ENCODE data around the gene SUPT3H.
"Not testable (repeated sequence)": the region's sequence is repeated elsewhere in the genome, so short reads cannot be mapped to it uniquely, and the experiment has no call there.

Gene SUPT3H

DNA sequence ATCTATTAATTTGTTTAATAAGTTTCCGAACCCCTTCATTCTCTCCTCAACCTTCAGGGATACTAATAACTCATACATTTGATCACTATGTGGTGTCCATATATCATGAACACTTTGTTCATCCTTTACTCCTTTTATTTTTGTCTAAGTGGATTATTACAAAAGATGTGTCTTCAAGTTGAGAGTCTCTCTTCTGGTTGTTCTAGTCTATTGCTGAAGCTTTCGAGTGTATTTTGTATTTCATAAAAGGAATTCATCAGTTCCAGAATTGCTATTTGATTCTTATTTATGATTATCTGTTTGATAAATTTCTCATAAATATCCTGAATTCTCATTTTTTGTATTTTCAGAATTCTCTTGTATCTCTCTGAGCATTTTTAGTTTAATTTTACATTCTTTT is 146.1 kb downstream of the SUPT3H start:
- no peak for DNase-seq

DNA sequence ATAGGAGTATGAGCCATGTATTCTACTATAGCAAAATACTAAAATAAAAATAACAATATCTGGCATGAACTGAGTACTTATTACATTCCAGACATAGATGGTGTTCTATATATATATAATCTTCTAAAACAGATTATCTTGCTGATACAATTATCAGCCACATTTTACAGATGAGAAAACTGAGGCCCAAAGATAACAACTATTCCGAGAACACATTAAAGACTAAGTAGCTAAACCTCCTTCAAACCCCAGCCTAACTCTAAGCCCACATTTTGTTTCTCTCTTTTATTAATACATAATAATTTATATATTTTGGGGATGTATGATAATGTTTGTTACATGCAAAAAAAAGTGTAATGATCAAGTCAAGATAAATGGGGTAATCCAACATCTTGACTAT is 148.3 kb downstream of the SUPT3H start:
- DNase-seq = no peak

DNA sequence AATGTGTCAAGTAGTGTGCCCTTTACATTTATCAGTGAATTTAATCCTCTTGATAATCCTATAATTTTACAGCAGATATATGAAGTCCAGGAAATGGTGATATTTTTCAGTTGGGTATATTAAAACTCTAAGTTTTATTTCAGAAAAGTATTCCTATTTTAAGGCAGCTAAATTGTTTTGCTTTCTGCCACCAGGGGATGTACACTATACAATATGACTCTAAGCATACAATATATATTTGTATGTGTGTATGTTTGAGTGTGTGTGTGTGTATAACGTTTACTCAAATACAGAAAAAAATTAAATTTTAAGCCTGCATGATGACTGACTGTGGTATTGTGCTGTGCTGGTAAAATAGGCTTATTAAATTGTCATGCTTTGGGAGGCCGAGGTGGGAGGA is 151.7 kb downstream of the SUPT3H start:
- no peak for DNase-seq

DNA sequence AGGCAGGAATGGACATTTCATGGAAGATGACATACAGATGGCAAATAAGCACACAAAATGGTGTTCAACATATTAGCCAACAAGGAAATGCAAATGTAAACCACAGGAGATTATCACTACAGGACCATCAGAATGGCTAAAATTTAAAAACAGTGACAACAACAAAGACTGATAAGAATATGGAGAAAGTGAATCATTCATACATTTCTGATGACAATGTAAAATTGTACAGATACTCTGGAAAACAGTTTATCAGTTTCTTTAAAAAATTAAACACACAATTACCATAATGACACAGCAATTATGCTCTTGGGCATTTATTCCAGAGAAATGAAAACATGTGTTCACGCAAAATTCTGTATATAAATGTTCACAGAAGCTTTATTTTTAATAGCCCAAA is 155.4 kb downstream of the SUPT3H start:
- no peak for DNase-seq

DNA sequence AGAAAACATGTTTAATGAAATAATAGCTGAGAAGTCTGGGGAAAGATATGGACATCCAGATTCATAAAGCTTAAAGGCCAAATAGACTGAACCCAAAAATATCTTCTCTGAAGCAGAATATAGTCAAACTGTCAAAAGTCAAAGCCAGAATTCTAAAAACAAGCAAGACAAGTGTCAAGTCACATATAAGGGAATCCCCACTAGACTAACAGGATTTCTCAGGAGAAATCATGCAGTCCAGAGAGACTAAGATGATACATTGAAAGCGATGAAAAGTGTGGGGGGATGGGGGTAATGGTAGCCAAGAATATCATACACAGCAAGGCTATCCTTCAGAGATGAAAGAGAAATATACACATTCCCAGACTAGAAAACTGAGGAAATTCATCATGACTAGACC is 162.0 kb downstream of the SUPT3H start:
- no peak for DNase-seq

DNA sequence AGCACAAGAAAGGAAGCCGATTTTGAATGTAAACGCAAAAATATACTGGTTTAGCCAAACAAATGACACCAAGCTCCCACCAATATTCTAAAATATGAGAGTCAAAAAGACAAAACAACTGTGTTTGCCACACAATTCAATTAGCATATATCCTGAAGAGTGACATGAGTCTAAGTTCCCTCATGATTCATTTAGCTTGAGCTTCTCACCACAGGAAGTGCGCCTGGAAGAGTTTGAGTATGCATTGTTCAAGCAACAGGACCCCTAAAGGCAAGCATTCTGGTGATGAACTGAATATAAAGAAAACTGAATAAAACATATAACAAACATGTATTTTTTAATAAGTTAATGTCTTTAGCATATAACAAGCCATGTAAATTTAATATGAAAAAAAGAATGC is 164.8 kb downstream of the SUPT3H start:
- no peak for DNase-seq

DNA sequence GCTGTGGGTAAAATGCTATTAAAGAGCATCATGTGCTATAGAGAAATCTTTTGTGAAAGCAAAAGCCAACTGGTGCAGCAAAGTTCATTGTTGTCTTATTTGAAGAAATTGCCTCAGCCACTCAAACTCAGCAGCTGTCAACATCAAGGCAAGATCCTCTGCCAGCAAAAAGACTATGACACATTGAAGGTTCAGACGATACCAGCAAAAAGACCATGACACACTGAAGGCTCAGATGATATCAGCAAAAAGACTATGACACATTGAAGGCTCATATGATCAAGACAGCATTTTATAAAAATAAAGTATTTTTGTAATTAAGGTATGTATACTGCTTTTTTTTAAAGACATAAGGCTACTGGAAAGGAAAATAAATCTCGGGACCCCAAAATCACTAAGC is 168.0 kb downstream of the SUPT3H start:
- DNase-seq = no peak

DNA sequence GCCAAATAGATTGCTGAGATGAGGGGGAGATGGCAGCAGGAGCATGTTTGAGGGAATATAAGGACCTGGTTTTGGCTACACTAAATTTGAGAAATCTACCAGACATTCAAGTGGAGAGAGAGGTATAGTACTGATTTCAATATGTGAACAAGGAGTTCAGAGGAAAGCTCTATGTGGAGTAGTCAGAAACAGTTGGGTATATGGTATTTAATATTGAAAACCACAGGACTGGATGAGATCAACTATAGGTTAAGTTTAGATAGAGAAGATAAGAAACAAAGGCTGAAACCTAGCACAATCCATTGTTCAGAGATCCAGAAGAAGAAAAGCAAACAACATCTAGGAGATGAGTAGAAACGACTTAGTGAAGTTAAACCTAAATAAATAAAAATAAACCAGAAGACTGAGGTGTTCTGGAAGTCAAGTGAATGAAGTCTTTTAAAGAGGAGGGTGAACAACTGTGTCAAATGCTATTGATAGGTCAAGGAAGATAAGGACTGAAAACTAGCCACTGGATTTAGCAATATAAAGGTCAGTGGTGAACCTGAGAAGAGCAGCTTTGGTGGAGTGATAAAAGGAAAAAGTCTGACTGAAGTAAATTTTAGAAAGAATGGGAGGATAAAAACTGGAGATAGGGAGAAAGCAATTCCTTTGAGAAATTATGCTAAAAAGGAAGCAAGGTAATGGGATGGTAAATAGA is 170.8 kb downstream of the SUPT3H start:
- DNase-seq = no peak

DNA sequence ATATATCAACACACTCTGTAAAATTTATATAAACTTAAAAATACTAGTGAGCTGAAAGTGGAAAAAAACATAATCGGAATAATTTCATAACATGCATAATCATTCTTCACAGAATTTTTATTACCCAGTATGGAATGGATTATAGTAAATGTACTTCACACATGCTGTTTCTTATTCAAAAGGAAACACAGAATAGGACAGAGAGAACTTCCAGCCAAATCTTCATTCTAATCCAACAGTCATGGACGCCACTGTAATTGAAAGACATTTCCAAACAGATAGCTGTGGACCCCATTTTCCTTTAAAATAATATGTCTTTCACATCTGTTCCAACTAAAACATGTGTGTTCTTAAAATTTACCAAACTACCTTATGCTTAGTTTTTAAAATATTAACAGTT is 176.2 kb downstream of the SUPT3H start:
- no peak for DNase-seq

DNA sequence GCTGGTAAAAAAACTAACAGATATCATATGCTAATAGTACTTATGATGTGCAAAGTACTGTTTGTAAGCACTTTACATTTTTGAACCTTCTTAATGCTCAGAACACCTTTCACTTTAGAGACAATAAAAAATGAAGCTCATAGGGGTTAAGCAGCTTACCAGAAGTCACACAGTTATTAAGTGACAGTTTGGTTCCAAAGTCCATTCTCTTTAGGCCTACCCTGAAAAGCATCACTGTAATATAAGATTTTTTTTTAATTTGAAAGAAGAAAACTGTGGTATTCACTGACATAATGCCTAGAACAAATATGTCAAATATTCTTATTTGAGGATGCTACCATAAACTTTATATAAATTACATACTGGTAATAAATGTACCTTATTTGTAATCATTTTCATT is 177.2 kb downstream of the SUPT3H start:
- no peak for DNase-seq

DNA sequence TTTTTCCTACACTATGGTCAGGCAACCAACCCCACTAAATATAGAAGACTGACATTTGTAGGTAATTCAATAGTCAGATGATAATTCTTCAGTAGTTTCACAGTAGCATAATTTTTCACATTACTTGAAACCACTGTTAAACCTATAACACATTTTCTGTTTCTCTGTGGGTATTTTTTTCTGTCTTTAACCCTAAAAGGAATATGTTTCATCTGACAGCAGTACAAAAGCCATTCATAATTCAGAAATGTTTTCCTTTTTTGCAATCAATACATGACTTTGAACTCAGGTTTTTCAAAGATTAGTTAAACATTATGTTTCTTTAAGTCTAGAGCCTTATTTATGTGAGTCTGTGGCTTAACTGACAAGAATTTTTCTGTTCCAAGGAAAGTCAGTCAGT is 178.2 kb downstream of the SUPT3H start:
- no peak for DNase-seq

DNA sequence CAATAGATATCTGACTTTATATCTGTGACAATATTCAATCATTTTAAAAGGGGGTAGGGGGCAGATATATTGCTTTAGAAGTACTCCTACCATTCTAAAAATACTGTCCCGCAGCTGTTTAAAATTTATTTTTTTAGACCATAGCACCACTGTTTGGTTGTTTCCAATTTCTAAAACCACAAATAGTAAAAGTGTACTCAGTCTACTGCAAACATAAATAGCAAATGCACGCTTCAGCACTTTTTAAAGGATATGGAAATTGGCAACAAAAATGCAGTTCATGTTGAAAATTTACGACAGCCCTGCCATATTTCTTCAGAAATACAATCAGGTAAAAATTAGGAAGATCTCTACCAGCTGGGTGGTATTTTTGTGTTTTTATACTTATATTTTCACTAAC is 181.6 kb downstream of the SUPT3H start:
- DNase-seq = no peak

DNA sequence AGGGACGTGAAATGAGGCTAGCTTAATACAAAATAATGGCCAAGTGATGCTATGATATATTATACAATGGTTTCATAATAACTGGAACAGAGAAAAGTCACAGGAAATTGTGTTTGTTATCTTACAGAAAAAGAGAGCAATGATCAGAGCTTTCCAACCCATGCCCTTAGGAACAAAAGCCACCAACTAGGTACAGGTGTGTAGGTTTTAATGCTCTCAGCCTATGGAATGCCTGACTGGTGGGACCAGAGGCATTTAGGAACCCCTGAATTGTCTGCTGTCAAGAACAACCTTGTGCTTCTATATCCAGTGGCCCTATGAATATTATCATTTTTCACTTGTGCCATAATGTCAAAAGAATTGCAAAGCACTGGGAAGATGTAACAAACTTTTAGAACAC is 182.6 kb downstream of the SUPT3H start:
- no peak for DNase-seq

DNA sequence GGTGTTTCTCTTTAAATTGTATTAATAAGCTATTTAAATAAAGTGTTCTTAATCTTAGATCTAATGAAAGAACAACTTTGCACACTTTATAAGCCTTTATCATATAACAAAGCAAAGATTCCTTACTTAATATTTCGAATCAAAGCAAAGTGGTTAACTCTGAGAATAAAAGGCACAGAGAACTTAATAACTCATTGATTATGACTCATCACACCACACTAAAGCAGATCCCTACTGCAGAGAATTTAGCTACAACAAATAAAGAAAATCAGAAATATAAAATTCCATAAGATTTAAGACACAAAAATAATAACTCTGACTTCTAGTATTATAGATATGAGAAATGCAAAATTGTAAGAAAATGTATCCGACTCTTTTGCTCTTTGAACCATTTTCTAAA is 185.2 kb downstream of the SUPT3H start:
- no peak for DNase-seq

DNA sequence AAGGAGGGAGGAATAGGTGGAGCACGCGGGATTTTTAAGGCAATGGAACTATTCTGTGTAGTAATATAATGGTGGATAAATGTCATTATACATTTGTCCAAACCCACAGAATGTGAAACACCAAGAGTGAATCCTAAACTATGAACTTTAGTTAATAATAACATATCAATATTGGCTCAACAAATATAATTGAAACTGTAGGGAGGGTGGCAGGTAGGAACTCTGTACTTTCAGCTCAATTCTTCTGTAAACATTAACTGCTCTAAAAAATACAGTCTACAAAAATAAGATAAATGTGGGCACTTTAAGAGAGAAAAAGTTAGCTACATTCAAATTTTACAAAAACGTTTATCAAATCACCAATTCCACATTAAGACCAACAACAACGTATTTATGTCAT is 186.3 kb downstream of the SUPT3H start:
- no peak for DNase-seq

DNA sequence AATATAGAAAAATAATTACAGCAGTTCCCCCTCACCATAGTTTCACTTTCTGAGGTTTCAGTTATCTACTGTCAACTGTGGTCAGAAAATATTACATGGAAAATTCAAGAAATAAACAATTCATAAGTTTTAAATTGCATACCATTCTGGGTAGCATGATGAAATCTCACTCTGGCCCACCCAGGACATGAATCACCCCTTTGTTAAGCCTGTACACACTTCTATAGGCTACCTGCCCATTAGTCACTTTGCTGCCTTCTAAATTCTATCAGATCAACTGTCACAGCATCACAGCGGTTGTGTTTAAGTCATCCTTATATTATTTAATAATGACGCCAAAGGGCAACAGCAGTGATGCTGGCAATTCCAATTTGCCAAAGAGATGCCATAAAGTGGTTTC is 189.9 kb downstream of the SUPT3H start:
- no peak for DNase-seq

DNA sequence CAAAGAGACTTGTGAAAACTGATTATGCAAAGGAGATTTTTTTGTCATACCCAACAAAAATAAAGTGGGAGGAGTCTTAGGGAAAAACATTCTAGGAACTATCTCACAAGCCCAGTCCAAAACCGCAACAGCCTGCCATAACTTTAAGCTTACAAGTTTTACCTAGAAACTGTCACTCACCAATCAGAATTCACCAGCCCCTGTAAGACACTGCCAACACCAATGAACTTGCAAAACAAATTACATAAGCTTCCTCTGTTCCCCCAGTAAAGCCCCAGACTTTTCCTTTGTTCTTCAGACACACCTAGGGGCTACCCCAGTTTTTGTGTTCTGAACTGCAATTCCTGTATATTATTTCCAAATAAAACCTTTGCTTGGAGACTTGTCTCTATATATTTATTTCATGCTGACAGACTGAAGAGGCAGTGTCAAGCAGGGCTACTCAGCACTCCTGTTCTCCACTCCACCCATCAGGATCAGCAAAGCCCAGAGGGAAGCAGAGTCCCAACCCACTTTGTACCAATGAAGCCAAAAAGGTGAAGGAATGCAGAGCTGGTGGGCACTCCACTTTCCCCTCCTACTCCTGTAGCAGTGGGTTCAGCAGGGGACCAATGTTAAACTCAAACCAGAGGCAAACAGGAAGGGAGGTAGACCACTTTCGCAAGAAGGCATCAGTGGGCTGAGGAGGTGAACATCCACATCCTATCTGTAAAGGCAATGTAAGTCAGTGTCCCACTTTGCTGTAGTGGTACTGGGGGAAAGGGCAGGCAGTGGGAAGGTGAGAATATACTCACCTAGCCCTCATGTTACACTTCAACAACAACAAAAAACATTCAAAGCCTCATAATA is 192.1 kb downstream of the SUPT3H start:
- DNase-seq = no peak

DNA sequence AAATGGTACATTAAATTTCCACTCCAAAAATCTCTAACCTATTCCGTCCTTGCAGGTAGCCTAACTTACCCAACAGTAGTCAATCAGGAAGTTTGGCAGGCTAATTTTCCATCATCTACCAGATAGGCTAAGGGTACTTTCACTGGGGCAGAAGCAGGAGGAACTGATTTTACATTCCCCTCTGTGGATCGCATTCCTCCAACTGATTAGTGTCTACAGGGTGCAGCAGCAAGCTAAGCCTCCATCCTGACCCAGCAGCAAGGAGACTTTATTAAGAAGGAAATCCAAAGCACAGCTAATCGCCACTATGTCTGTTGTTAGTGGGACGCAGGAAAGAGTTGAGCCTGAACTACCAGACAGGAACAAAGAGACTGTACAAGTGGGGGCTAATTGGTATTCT is 192.8 kb downstream of the SUPT3H start:
- no peak for DNase-seq

DNA sequence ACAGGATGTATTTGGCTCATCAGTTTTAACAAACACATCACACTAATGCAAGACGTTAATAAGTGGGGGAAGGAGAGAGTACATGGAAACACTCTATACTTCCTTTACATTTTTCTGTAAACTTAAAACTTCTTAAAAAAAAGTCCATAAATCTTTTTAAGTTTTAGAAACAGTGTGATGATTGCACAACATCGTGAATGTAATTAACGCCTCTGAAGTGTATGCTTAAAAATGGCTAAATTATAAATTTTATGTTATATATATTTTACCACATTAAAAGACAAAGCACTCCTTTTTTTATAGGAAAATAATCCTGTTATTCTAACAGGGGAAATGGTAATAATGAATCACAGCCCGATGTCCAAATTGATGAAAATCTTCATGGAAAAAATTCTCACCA is 193.7 kb downstream of the SUPT3H start:
- no peak for DNase-seq

DNA sequence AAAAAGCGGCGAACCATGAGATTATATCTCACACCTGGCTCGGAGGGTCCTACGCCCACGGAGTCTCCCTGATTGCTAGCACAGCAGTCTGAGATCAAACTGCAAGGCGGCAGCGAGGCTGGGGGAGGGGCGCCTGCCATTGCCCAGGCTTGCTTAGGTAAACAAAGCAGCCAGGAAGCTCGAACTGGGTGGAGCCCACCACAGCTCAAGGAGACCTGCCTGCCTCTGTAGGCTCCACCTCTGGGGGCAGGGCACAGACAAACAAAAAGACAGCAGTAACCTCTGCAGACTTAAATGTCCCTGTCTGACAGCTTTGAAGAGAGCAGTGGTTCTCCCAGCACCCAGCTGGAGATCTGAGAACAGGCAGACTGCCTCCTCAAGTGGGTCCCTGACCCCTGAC is 201.4 kb downstream of the SUPT3H start:
- DNase-seq = not testable (repeated sequence)

DNA sequence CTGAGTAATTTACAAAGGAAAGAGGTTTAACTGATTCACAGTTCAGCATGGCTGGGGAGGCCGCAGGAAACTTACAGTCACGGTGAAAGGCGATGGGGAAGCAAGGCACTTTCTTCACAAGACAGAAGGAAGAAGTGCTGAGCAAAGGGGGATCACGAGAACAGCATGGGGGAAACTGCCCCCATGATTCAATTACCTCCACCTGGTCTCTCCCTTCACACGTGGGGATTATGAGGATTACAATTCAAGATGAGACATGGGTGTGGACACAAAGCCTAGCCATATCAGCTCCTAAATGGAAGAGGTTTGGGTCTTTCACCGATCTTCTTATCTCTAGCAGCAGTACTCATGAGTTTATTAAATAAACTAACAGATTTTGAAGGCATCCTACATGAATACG is 202.5 kb downstream of the SUPT3H start:
- DNase-seq = no peak

DNA sequence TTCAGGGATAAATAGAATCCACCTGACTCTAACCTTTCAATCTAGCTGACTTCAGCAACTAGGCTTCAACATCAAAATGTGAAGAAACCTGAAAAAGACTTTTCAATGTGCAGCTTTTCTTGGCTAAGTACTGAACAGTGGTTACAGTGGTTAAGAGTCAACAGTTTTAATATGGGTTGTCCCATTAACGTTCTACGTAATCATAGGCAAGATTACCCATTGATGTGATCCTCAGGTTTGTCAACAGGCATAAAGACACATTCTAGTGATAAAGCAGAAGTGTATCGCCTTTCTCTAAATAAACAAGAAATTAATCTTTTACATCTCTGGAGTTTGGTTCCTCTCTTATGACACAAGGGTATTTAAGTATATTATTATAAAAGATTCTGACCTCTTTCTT is 203.7 kb downstream of the SUPT3H start:
- DNase-seq = no peak

DNA sequence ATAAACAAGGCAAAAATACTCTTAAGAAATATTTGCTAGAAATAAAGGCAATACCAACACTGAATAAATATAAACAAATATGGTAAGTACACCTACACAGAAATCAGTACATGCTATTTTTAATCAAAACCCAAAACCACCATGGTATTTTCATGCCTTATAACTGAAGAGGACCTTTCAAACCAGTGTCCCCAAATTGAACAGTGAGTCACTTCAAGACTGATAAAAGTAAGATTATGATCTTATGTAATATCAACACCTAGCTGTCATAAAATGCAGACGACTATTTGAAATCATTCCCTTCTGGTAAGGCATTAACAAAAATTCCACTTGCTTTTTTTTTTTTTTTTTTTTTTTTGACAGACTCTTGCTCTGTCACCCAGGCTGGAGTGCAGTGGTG is 206.4 kb downstream of the SUPT3H start:
- DNase-seq = no peak

DNA sequence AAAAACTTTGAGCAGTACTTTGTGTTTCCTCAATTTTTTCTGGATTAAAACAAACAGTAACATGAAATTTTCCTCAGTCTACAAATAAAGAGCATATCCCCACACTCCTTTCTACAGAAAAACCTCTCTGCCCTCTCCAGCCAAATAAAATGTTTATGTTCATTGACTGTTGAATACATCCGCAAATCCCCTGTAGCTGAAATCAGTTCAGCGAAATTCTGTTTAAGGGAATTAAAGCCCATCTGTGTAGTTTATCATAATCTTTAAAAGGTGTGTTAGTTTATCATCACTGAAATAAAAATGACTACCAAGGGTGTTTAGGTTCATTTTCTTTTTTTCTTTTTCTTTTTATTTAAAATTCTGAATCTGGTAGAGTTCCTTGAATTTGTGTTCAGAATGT is 207.4 kb downstream of the SUPT3H start:
- DNase-seq = no peak

DNA sequence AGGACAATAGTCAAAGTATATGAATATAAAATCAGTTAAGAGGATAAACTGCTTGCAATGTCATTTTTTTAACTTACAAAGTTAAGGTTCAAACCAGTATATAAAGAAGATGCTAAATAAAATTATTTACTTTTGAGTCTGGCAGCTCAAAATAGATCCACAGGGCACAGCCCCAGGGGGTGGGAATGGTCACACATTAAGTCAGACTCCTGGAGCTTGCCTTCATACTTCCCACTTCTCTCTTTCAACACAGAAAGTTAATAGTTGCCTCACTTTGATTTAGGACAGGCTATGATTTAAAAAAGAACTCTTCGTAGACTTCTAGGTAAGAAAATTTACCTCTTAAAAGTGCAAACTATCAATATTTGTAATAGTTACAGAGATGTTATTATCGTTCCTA is 207.9 kb downstream of the SUPT3H start:
- no peak for DNase-seq

All from activated effector memory CD4-positive, alpha-beta T cell treated with Interleukin-2 at 50 U/mL for 16 hours (primary cell).